Measurements from ENCODE around the gene SPATA24. TPM values are rescaled to one million over a fixed set of nuclear protein-coding genes. Genes with fewer than 3 reads are reported as not detected.

SPATA24 gene
- total RNA-seq, 4 donors from 2014 or later: 1.3 to 2.2 (median 1.4) TPM; not detected in 1

DNA sequence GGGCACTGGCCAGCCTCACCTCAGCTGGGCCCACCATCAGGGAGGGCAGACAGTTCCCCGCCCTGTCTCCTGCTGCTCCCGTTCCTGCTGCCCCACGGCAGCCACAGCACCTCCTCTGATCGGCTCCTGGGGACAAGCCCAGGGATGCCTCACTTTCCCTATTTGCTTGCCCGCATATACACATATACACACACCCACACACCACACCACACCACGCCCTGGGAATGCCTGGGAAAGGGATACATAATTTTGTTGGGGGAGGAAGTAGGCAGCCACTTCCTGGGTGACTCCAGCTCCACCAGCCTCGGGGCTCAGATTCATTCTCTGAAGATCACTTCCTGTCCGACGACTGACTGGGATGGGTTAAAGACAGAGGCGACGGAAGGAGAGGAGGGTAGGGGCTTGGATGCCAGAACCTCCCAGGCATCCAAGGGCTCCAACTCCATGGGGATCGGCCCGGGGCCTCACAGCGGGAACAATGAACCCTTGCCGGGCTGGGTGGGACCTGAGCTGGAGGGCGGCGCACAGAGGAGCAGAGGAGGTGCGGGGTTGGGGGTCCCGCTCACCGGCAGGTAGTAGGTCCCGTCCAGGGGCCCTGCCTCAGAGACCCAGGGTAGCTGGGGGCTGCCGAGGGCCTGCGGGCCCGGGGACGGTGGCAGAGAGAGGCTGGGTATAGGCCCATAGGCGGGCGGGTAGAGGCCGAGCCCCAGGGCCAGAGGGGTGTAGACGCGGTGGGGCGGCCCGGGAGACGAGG is 12.1 kb downstream of the SPATA24 start:
- Histone ChIP-seq H3K9me3 (no peaks in the 10 kb centered on the region), H3K4me1 (peaks cover 50% of the 10 kb centered on the region), H3K27ac (no peak overlapping the region), H3K27me3 (peaks cover 25% of the 10 kb centered on the region), H3K4me3 (peak overlapping the region; percentile 56), H3K36me3 (no peaks in the 10 kb centered on the region)
- WGBS: 48% methylated on average over 24 of the region's 33 CpGs
- TF ChIP-seq, protein P1, sequence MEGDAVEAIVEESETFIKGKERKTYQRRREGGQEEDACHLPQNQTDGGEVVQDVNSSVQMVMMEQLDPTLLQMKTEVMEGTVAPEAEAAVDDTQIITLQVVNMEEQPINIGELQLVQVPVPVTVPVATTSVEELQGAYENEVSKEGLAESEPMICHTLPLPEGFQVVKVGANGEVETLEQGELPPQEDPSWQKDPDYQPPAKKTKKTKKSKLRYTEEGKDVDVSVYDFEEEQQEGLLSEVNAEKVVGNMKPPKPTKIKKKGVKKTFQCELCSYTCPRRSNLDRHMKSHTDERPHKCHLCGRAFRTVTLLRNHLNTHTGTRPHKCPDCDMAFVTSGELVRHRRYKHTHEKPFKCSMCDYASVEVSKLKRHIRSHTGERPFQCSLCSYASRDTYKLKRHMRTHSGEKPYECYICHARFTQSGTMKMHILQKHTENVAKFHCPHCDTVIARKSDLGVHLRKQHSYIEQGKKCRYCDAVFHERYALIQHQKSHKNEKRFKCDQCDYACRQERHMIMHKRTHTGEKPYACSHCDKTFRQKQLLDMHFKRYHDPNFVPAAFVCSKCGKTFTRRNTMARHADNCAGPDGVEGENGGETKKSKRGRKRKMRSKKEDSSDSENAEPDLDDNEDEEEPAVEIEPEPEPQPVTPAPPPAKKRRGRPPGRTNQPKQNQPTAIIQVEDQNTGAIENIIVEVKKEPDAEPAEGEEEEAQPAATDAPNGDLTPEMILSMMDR (IDR thresholded peaks at IDR 0.05): no peak
- TF ChIP-seq POLR2A (IDR thresholded peaks at IDR 0.05) (no peak), EP300 (IDR thresholded peaks at IDR 0.05) (no peak), POLR2AphosphoS5 (IDR thresholded peaks at IDR 0.05) (no peak)
- DNase-seq (ENCODE audit: low spot score in 2 of 2): peak in 1 of 2 donors; percentile 80

DNA sequence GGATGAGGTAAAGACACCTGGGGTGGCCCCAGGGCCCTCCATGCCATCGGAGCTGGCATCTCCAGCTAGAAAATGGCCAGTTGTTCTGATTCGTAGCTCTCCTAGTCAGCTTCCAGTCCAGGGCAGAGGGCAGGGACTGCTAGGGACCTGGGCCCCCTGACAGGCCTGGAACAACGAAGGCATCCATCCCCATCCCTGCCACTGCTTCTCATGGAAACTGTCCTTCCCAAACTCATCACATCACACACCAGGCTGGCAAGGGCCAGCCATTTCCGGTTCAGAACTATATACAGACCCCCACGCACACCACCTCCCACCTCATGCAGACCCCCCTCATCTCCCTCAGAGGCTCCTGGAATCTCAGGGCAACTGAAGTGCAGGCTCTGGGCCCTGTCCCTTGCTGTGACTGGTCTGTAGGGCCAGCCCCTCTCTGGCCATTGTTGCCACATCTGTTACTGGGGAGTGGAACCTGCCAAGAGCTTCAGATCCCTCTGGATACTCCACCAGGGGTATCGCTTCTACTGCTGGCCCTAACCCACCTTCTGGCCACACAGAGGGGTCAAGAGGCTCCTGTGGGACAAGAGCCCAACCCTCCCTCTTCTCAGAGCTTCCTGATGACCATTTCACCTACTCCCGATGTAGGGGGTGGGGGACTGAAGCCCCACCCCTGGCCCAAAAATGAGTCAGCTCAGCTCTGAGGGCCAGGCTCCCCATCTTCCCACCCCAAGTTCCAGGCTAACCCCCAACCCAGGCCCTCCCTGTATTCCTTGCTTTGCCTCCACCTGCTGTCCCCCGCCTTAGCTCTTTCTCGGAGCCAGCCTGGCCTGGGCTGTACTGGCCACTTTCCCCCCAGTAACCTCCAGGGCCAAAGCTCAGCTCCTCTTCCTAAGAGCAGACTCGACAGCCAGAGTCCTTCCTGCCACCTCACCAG is 13.0 kb downstream of the SPATA24 start:
- Histone ChIP-seq H3K4me1 (peaks cover 51% of the 10 kb centered on the region), H3K36me3 (no peaks in the 10 kb centered on the region), H3K27ac (no peak overlapping the region), H3K9me3 (no peaks in the 10 kb centered on the region), H3K4me3 (no peak overlapping the region), H3K27me3 (peaks cover 25% of the 10 kb centered on the region)
- peak in 1 of 2 donors; percentile 73 for DNase-seq (ENCODE audit: low spot score in 2 of 2)
- WGBS: 88% methylated on average over 9 of the region's 10 CpGs
- TF ChIP-seq, protein P1 (IDR thresholded peaks at IDR 0.05): no peak
- TF ChIP-seq POLR2A (IDR thresholded peaks at IDR 0.05) (no peak), POLR2AphosphoS5 (IDR thresholded peaks at IDR 0.05) (no peak), EP300 (IDR thresholded peaks at IDR 0.05) (no peak)

DNA sequence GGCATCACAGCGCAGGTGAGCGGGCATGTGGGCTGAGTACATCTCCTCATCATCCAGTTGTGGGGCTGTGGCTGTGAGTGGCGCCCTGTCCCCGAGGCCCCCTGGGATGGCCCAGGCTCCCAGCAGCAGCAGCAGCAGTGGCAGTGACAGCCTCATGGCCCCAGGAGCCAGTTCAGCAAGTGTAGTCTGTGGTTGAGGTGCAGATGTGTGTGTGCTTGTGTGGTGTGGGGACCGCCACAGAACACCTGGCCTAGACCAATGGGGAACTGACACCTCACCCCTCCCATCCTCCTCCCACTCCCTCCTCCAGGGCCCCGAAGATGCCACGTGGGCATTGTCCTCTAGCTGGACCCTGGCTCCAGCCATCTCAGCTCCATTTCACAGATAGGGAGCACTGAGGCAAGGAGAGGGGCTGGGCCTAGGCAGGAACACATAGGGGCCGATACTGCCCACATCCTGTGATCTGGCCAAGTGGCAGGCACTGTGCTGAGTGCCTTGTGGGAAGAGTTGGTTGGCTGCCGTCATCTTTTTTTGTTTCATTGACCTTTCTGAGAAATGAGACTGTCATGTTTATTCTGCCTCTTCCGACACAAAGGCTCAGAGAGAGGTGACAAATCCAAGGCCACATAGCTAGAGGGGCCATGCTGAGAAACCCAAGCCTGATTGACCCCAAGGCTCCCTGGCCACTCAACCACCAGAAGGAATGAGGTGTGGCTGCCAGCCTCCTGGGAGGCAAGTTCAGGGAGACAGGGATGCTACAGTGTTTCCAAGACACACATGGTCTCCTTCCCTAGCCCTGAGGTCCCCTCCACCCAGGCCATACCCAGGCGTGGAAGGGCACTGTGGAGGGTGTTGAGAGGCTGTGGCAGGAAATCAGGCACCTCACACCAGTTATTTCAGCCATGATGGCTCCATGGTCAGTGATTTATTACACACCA is 13.9 kb downstream of the SPATA24 start, which contains the start of gene MZB1:
MZB1 (minus strand) TSS at position 213 of the 938 bp plus-strand sequence; CDS start at position 156, 57 bp downstream.
- peak in 1 of 2 donors; percentile 69 for DNase-seq (ENCODE audit: low spot score in 2 of 2)
- Histone ChIP-seq H3K36me3 (no peaks in the 10 kb centered on the region), H3K4me3 (no peak within 1 kb of the TSS), H3K27ac (no peak within 1 kb of the TSS), H3K27me3 (peaks cover 23% of the 10 kb centered on the region), H3K4me1 (peaks cover 56% of the 10 kb centered on the region), H3K9me3 (no peaks in the 10 kb centered on the region)
- TF ChIP-seq, protein P1 (IDR thresholded peaks at IDR 0.05): no peak
- no peak for TF ChIP-seq POLR2AphosphoS5 (IDR thresholded peaks at IDR 0.05)
- no peak for TF ChIP-seq POLR2A (IDR thresholded peaks at IDR 0.05)
- TF ChIP-seq EP300 (IDR thresholded peaks at IDR 0.05): no peak
- WGBS: 76% methylated on average over 9 of the region's 11 CpGs

DNA sequence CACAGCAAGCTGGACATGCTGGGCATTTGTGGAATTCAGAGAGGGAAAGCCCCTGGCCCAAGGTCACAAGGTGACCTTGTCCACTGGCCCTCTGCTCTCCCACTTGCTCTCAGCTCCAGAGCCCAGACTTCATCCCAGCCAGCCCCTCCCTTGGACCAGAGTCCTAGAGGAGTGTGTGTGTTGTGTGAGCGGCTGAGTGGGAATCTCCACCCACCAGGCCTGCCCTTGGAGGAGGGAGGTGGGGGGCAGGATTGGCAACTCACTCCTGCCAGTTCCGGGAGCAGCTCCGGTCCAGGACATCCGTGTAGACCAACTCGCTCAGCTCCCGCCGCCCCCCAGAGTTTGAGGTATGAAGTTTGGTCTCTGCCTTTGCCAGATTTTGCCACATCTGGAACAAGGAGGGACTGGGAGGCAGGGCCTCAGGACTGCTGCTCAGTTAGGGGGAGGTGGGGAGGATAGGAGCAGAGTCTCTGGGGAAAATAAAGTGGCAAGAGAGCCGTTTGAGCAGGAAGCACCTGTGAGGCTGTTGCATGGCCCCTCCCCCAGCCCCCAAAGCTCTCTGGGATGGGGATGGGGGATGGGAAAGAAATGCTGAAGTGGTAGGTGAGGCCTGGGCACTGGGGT is 15.6 kb downstream of the SPATA24 start:
- peaks cover 56% of the 10 kb centered on the region for H3K4me1 ChIP-seq
- no peak for TF ChIP-seq EP300 (IDR thresholded peaks at IDR 0.05)
- TF ChIP-seq POLR2A (IDR thresholded peaks at IDR 0.05): no peak
- TF ChIP-seq, protein P1 (IDR thresholded peaks at IDR 0.05): no peak
- no peak for TF ChIP-seq POLR2AphosphoS5 (IDR thresholded peaks at IDR 0.05)

More for the DNA sequence above, 15.6 kb downstream of the SPATA24 start:
- 33% methylated on average over 7 of the region's 8 CpGs for WGBS
- DNase-seq (ENCODE audit: low spot score in 2 of 2): peak in 1 of 2 donors; percentile 77
- Histone ChIP-seq H3K27me3 (peaks cover 6% of the 10 kb centered on the region), H3K27ac (no peak overlapping the region), H3K4me3 (no peak overlapping the region), H3K9me3 (no peaks in the 10 kb centered on the region), H3K36me3 (no peaks in the 10 kb centered on the region)
